ENCODE measurements around the gene CELSR3. TPM values are rescaled to one million over a fixed set of nuclear protein-coding genes. Genes with fewer than 3 reads are reported as not detected.

CELSR3 gene
- total RNA-seq, 1 experiment from 2014 or later, result 1.9 TPM

Other genes starting within 250 kb of the CELSR3 start
- 11.3 and 11.5 TPM in 2 replicates for gene PLXNB1, start 232.8 kb downstream of the CELSR3 start, total RNA-seq (2014; rRNA removed; shearing (Covaris generic))
- 29.9 and 32.8 TPM in 2 replicates for gene CCDC51, start 222.8 kb downstream of the CELSR3 start, total RNA-seq (2014; rRNA removed; shearing (Covaris generic))
- gene TMA7, start 222.6 kb downstream of the CELSR3 start, total RNA-seq (2014; rRNA removed; shearing (Covaris generic)), result 444 and 464 TPM in 2 replicates
- 6.4 and 7.6 TPM in 2 replicates for gene ATRIP, start 216.1 kb downstream of the CELSR3 start, total RNA-seq (2014; rRNA removed; shearing (Covaris generic))
- 55.2 and 59.1 TPM in 2 replicates for gene SHISA5, start 158.7 kb downstream of the CELSR3 start, total RNA-seq (2014; rRNA removed; shearing (Covaris generic))
- 4.1 and 6.9 TPM in 2 replicates for gene PFKFB4, start 106.1 kb downstream of the CELSR3 start, total RNA-seq (2014; rRNA removed; shearing (Covaris generic))
- 3.0 and 6.2 TPM in 2 replicates for gene UCN2, start 99.1 kb downstream of the CELSR3 start, total RNA-seq (2014; rRNA removed; shearing (Covaris generic))
- gene COL7A1, start 67.6 kb downstream of the CELSR3 start, total RNA-seq (2014; rRNA removed; shearing (Covaris generic)), result 107 and 154 TPM in 2 replicates
- gene UQCRC1, start 53.2 kb downstream of the CELSR3 start, total RNA-seq (2014; rRNA removed; shearing (Covaris generic)), result 291 and 336 TPM in 2 replicates
- gene TMEM89, start 41.1 kb downstream of the CELSR3 start, total RNA-seq (2014; rRNA removed; shearing (Covaris generic)), result not detected in 2 replicates
- gene SLC26A6, start 27.4 kb downstream of the CELSR3 start, total RNA-seq (2014; rRNA removed; shearing (Covaris generic)), result 5.5 and 11.3 TPM in 2 replicates
- 9.5 and 11.2 TPM in 2 replicates for gene NCKIPSD, start 23.0 kb upstream of the CELSR3 start, total RNA-seq (2014; rRNA removed; shearing (Covaris generic))
- gene IP6K2, start 54.3 kb upstream of the CELSR3 start, total RNA-seq (2014; rRNA removed; shearing (Covaris generic)), result 38.5 and 41.6 TPM in 2 replicates
- 24.1 and 25.7 TPM in 2 replicates for gene PRKAR2A, start 185.0 kb upstream of the CELSR3 start, total RNA-seq (2014; rRNA removed; shearing (Covaris generic))
- 17.6 and 20.5 TPM in 2 replicates for gene SLC25A20, start 236.0 kb upstream of the CELSR3 start, total RNA-seq (2014; rRNA removed; shearing (Covaris generic))